GM21528 (cell line): ENCODE results near the gene MYRF.

ENCODE experiments used
- ATAC-seq: cut with Tn5 transposase; IDR thresholded peaks from one replicate; pipeline ENCODE4 v1.9.1; 2021; ENCODE audit warnings: mild to moderate bottlenecking, moderate library complexity; ENCODE audit not compliant: unreplicated experiment, low FRiP score

Gene MYRF

GRCh38 chr11:61834278-61835048, 82.0 kb downstream of the MYRF start:
- ATAC-seq = peak; percentile 81

- no peak for ATAC-seq
Measured at GRCh38 chr11:61836193-61836592, 83.8 kb downstream of the MYRF start.

GRCh38 chr11:61837411-61838005, 85.1 kb downstream of the MYRF start:
- no peak for ATAC-seq
